Left ventricle myocardium inferior (tissue), 1 donor: ENCODE measurements around the gene AFF1. TPM values are rescaled to one million over a fixed set of nuclear protein-coding genes. Genes with fewer than 3 reads are reported as not detected.

Experiments
- DNase-seq: peaks from one replicate; pipeline ENCODE4 v3.0.0-alpha.2; 2020
- H3K27ac ChIP-seq: fragments of 200-600 bp; replicated peaks from 2 replicates; pipeline ENCODE4 v1.8.0; 2021
- H3K27me3 ChIP-seq: fragments of 200-600 bp; 2 replicates; pipeline ENCODE4 v1.8.0; 2021; ENCODE audit warnings: low read depth
- H3K36me3 ChIP-seq: fragments of 200-600 bp; 2 replicates; pipeline ENCODE4 v1.8.0; 2021
- H3K4me1 ChIP-seq: fragments of 200-600 bp; 2 replicates; pipeline ENCODE4 v1.8.0; 2021
- H3K4me3 ChIP-seq: fragments of 200-600 bp; 2 replicates; pipeline ENCODE4 v1.8.0; 2021; ENCODE audit warnings: mild to moderate bottlenecking, moderate library complexity
- H3K9me3 ChIP-seq: fragments of 200-600 bp; replicated peaks from 2 replicates; pipeline ENCODE4 v1.8.0; 2021
- intact Hi-C: fragments of 100-400 bp; cut with micrococcal nuclease; formaldehyde crosslinking; loops from one replicate; pipeline ENCODE4 v1.11.0; 2022
- total RNA-seq: library from RNA; stranded (reverse); fragmentation: NEBNext Ultra II Directional; extraction: Animal tissue kit (Norgen Biotek cat#: 25700); gene quantifications from one replicate; pipeline ENCODE4 v1.2.1, GENCODE V29; 2021
- TF ChIP-seq, protein P1 (sequence below): fragments of 200-600 bp; IDR thresholded peaks from 2 replicates; pipeline ENCODE4 v1.8.0; 2021; ENCODE audit warnings: antibody characterized with exemption, mild to moderate bottlenecking, borderline replicate concordance
- donor health status: DM: no; HTN: yes; CAD: no; lungs with severe emphysema.

Gene AFF1
- total RNA-seq, 1 donor from 2014 or later: 67.9 TPM

DNA sequence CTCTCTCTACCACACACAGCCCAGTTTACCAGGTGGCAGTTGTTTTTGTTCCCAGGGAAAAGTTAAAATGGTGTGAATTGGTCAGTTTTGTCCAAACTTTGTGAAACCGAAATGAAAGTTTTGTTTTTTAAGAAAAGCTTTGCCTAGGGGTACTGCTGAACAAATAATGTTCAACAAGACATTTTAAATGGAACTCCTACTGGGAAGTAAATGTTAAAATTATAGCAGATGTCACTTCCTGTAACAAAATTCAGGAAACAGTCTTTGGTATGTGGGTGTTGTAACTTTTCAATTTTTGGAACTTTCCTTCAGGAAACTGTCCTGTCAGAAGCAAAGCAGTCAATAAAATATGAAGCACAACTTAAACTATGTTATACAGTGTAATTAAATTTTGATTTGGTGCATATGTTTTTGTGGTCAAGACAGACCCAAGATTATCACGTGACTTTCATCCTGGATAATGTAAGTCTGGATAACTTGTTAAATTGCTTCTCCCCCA is 79.5 kb downstream of the AFF1 start:
- TF ChIP-seq, protein P1, sequence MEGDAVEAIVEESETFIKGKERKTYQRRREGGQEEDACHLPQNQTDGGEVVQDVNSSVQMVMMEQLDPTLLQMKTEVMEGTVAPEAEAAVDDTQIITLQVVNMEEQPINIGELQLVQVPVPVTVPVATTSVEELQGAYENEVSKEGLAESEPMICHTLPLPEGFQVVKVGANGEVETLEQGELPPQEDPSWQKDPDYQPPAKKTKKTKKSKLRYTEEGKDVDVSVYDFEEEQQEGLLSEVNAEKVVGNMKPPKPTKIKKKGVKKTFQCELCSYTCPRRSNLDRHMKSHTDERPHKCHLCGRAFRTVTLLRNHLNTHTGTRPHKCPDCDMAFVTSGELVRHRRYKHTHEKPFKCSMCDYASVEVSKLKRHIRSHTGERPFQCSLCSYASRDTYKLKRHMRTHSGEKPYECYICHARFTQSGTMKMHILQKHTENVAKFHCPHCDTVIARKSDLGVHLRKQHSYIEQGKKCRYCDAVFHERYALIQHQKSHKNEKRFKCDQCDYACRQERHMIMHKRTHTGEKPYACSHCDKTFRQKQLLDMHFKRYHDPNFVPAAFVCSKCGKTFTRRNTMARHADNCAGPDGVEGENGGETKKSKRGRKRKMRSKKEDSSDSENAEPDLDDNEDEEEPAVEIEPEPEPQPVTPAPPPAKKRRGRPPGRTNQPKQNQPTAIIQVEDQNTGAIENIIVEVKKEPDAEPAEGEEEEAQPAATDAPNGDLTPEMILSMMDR: no peak
- peak overlapping the region; percentile 99 for H3K27ac ChIP-seq
- intact Hi-C loops: no loop called here
- peak overlapping the region; percentile 12 for H3K4me3 ChIP-seq
- no peaks in the 10 kb centered on the region for H3K27me3 ChIP-seq
- no peak for DNase-seq
- H3K9me3 ChIP-seq: no peaks in the 10 kb centered on the region
- H3K4me1 ChIP-seq: peaks cover 100% of the 10 kb centered on the region
- no peaks in the 10 kb centered on the region for H3K36me3 ChIP-seq

DNA sequence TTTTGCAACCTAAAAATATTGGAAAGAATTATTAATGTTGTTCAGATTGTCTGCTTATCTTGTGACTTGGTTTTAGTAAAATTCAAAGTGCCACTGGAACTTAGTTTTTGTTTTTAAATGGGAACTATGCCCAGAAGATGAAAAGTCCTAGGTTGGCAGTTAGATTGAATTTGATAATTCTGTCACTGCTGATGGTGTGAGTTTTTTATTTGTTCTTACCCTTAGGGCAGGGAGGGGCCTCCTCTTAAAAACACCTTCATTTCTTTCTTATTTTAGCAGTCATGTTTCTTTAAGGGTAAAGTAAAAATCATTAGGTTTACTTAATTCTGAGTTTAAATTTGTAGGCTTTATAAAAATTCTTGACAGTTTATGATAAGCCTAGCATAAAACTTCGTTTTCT is 80.6 kb downstream of the AFF1 start:
- Histone ChIP-seq H3K27me3 (no peaks in the 10 kb centered on the region), H3K4me3 (peak overlapping the region; percentile 12), H3K4me1 (peaks cover 100% of the 10 kb centered on the region), H3K27ac (peak overlapping the region; percentile 99), H3K36me3 (no peaks in the 10 kb centered on the region), H3K9me3 (no peaks in the 10 kb centered on the region)
- intact Hi-C loops: no loop called here
- TF ChIP-seq, protein P1: no peak
- DNase-seq: no peak

DNA sequence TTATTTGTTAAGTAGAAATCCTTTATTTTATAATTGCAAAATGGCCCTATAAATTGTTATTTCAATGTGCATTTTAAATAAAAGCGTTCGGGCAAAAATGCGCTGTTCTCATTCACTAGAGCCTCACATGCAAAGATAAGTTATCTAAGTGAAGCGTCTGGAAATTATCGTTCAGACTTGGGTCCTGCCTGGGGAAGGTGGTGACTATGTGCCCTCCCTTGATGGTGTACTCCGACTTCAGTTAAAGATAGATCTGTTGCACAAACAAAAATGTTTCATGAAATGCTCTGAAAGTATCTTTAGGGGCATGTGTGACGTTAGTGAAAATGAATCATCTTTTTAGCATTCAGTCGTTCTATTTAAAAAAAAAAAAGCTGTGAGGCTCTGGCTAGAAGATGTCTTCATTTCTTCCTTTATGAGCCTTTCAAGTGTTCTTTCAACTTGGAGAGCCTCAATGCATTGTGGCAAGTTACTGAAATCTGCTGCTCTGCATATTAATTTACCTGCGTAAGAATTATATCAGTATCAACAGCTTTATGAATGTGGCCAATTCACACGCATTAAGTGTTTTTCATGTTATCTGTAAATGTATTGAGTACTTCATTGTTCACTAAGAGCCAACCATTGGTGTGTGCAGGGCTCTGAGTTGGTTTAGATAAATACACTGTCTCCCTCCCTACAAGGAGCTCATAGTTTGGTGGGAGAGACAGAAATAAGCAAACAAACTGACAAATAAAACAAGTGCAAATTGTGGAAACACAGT is 83.0 kb downstream of the AFF1 start:
- Histone ChIP-seq H3K9me3 (no peaks in the 10 kb centered on the region), H3K4me3 (no peak overlapping the region), H3K4me1 (peaks cover 97% of the 10 kb centered on the region), H3K36me3 (no peaks in the 10 kb centered on the region), H3K27me3 (no peaks in the 10 kb centered on the region), H3K27ac (peak overlapping the region; percentile 99)
- TF ChIP-seq, protein P1: no peak
- intact Hi-C loops: no loop called here
- DNase-seq: no peak

DNA sequence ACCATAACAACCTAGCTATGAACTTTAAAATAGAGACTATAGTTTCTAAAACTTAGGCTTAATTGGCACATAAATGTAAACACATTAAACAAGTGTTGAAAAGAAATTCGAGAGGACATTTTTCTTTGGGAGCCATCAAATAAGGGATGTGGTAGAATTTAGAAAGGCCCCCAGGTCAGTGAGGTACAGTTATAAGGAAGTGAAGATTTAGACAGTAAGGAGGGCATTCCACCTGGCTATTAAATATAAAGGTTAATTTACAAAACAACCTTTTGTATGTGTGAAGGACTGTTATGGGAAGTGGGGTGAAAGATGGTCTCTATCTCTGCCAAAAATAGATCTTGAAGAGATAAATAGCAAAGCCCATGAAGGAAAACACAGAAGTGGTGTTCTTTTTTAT is 83.9 kb downstream of the AFF1 start:
- no peak overlapping the region for H3K4me3 ChIP-seq
- no peaks in the 10 kb centered on the region for H3K9me3 ChIP-seq
- DNase-seq: no peak
- peaks cover 97% of the 10 kb centered on the region for H3K4me1 ChIP-seq
- H3K27ac ChIP-seq: peak overlapping the region; percentile 99
- TF ChIP-seq, protein P1: no peak
- intact Hi-C loops: no loop called here
- no peaks in the 10 kb centered on the region for H3K27me3 ChIP-seq
- H3K36me3 ChIP-seq: no peaks in the 10 kb centered on the region

DNA sequence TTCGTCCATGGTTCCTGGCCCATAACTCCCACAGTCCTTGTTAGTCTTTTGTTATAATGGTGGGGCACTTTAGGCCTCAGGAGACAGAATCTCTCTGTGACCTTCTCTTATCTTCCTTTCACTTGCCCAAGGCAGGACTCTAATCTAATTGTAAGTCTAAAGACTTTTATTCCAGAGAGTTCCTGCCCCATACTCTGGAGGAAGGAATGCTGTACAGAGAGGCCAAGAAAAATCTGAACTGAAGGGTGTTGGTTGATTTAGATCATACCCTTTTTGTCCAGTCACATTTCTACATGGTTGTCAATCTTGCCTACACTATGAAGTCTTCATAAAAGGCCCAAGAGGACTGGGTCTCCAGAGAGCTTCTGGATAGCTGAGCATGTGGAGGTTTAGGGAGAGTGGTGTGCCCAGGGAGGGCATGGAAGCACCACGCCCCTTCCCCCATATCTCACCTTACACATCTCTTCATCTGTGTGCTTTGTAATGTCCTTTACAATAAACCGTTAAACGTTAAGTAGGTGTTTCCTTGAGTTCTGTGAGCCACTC is 84.5 kb downstream of the AFF1 start:
- H3K27ac ChIP-seq: peak overlapping the region; percentile 99

More for the DNA sequence above, 84.5 kb downstream of the AFF1 start:
- TF ChIP-seq, protein P1: no peak
- no peak overlapping the region for H3K4me3 ChIP-seq
- intact Hi-C loops: no loop called here
- DNase-seq: no peak
- H3K36me3 ChIP-seq: no peaks in the 10 kb centered on the region
- H3K9me3 ChIP-seq: no peaks in the 10 kb centered on the region
- H3K27me3 ChIP-seq: no peaks in the 10 kb centered on the region
- H3K4me1 ChIP-seq: peaks cover 97% of the 10 kb centered on the region
